Suprapubic skin (tissue), 4 donors: Measurements from ENCODE around the gene LHX6. TPM values are rescaled to one million over a fixed set of nuclear protein-coding genes. Genes with fewer than 3 reads are reported as not detected.

Experiments used
- DNase-seq, 2 donors: peaks; one replicate each; pipeline ENCODE4 v3.0.0-alpha.2; 2019; ENCODE audit warnings: low spot score in 2 of 2
- H3K27ac ChIP-seq: fragments of 200-600 bp; sonication (generic); one replicate; pipeline ENCODE4 v1.5.1; 2019
- H3K27me3 ChIP-seq: fragments of 200-600 bp; sonication (generic); one replicate; pipeline ENCODE4 v1.5.1; 2019
- H3K36me3 ChIP-seq: fragments of 200-600 bp; sonication (generic); one replicate; pipeline ENCODE4 v1.5.1; 2019
- H3K4me1 ChIP-seq: fragments of 200-600 bp; sonication (generic); one replicate; pipeline ENCODE4 v1.5.1; 2019
- H3K4me3 ChIP-seq: fragments of 200-600 bp; sonication (generic); one replicate; pipeline ENCODE4 v1.5.1; 2019; ENCODE audit warnings: mild to moderate bottlenecking
- H3K9me3 ChIP-seq: fragments of 200-600 bp; sonication (generic); one replicate; pipeline ENCODE4 v1.5.1; 2019
- CTCF ChIP-seq, 2 donors: fragments of 200-600 bp in 1 of 2; fragments of 450-650 bp in 1 of 2; sonication (generic) in 1 of 2; IDR thresholded peaks; one replicate each; pipeline ENCODE4 v1.5.1; 2016 to 2019; ENCODE audit warnings: antibody characterized with exemption in 2 of 2, mild to moderate bottlenecking in 1 of 2, moderate library complexity in 1 of 2
- EP300 ChIP-seq: sonication (generic); formaldehyde crosslinking; IDR thresholded peaks from one replicate; pipeline ENCODE4 v1.6.1; 2017; ENCODE audit warnings: antibody characterized with exemption
- POLR2A ChIP-seq, 2 donors: fragments of 450-650 bp; IDR thresholded peaks; one replicate each; pipeline ENCODE4 v1.6.1; 2017; ENCODE audit warnings: antibody characterized with exemption in 2 of 2, mild to moderate bottlenecking in 2 of 2, moderate library complexity in 2 of 2
- POLR2AphosphoS5 ChIP-seq, 3 donors: sonication (generic); formaldehyde crosslinking; IDR thresholded peaks; one replicate each; pipeline ENCODE4 v1.6.1; 2017; ENCODE audit warnings: antibody characterized with exemption in 3 of 3
- WGBS: methylation state at CpG from one replicate; pipeline ENCODE4 v1.1.5; 2018; 5-methylcytosine and 5-hydroxymethylcytosine counted together
- total RNA-seq, 4 donors: library from RNA; depleted of rRNA; stranded (reverse); fragments of >200 nt; gene quantifications; one replicate each; pipeline ENCODE4 v1.1.0, GENCODE V29; 2016

Gene LHX6
- total RNA-seq, 4 donors from 2014 or later = 1.4 to 7.3 (median 3.4) TPM

- no peaks in the 10 kb centered on the region for H3K9me3 ChIP-seq
- TF ChIP-seq CTCF (IDR thresholded peaks at IDR 0.05) = no peak
- no peak overlapping the region for H3K27ac ChIP-seq
- peaks cover 96% of the 10 kb centered on the region for H3K27me3 ChIP-seq
- WGBS = 8% methylated on average over 26 of the region's 59 CpGs
- DNase-seq = no peak
- no peaks in the 10 kb centered on the region for H3K36me3 ChIP-seq
- H3K4me1 ChIP-seq = peaks cover 39% of the 10 kb centered on the region
- peak overlapping the region; percentile 33 for H3K4me3 ChIP-seq
Measured at GRCh38 chr9:122218935-122219855, 9.6 kb downstream of the LHX6 start.

- WGBS = 51% methylated on average over 11 of the region's 11 CpGs
- peaks cover 96% of the 10 kb centered on the region for H3K27me3 ChIP-seq
Measured at GRCh38 chr9:122218071-122218934, 10.5 kb downstream of the LHX6 start.

GRCh38 chr9:122217640-122218039, 11.1 kb downstream of the LHX6 start:
- no peaks in the 10 kb centered on the region for H3K9me3 ChIP-seq
- TF ChIP-seq EP300 (no peak), POLR2AphosphoS5 (IDR thresholded peaks at IDR 0.05) (no peak), CTCF (IDR thresholded peaks at IDR 0.05) (no peak), POLR2A (IDR thresholded peaks at IDR 0.05) (no peak)
- no peak for DNase-seq
- 49% methylated on average over 4 of the region's 4 CpGs for WGBS
- H3K4me3 ChIP-seq = no peak overlapping the region
- no peaks in the 10 kb centered on the region for H3K36me3 ChIP-seq
- H3K27ac ChIP-seq = no peak overlapping the region
- peaks cover 96% of the 10 kb centered on the region for H3K27me3 ChIP-seq
- H3K4me1 ChIP-seq = peaks cover 45% of the 10 kb centered on the region

More at GRCh38 chr9:122218071-122218934, 10.5 kb downstream of the LHX6 start:
- H3K4me1 ChIP-seq = peaks cover 48% of the 10 kb centered on the region
- H3K4me3 ChIP-seq = peak overlapping the region; percentile 33
- no peak for DNase-seq
- H3K9me3 ChIP-seq = no peaks in the 10 kb centered on the region
- H3K27ac ChIP-seq = no peak overlapping the region
- TF ChIP-seq POLR2AphosphoS5 (IDR thresholded peaks at IDR 0.05) (no peak), EP300 (no peak), CTCF (IDR thresholded peaks at IDR 0.05) (no peak), POLR2A (IDR thresholded peaks at IDR 0.05) (no peak)
- H3K36me3 ChIP-seq = no peaks in the 10 kb centered on the region

GRCh38 chr9:122216798-122217418, 11.8 kb downstream of the LHX6 start:
- Histone ChIP-seq H3K27ac (no peak overlapping the region), H3K9me3 (no peaks in the 10 kb centered on the region), H3K27me3 (peaks cover 95% of the 10 kb centered on the region), H3K36me3 (no peaks in the 10 kb centered on the region), H3K4me1 (peaks cover 43% of the 10 kb centered on the region), H3K4me3 (no peak overlapping the region)
- no peak for TF ChIP-seq POLR2A (IDR thresholded peaks at IDR 0.05)
- TF ChIP-seq POLR2AphosphoS5 (IDR thresholded peaks at IDR 0.05) = no peak
- no peak for TF ChIP-seq EP300
- no peak for TF ChIP-seq CTCF (IDR thresholded peaks at IDR 0.05)
- 58% methylated on average over 33 of the region's 35 CpGs for WGBS
- no peak for DNase-seq
